NCI-H1436 (cell line): Measurements from ENCODE around the gene PA2G4.
"Not testable (repeated sequence)": the region's sequence is repeated elsewhere in the genome, so short reads cannot be mapped to it uniquely, and the experiment has no call there.

Experiments used
- DNase-seq: peaks from one replicate; lab custom pipeline; 2025; lab: John Stamatoyannopoulos, UW

Gene PA2G4

DNA sequence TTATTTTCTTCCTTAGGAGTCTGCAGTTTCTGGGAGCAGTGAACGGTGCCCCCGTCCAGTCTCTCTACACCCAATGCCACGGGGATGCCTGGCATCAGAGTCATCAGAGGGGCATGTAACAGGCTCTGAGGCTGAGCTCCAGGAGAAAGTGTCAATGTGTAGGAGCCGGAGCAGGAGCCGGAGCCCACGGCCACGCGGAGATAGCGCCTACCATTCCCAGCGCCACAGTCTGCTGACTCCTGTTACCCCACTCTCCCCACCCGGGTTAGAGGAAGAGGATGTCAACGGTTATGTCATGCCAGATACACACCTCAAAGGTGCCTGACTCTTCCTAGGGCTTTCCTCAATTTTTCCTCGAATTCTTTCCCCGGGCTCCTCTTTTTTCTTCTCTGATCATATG lies 3.3 kb upstream of the PA2G4 start:
- no peak for DNase-seq

DNA sequence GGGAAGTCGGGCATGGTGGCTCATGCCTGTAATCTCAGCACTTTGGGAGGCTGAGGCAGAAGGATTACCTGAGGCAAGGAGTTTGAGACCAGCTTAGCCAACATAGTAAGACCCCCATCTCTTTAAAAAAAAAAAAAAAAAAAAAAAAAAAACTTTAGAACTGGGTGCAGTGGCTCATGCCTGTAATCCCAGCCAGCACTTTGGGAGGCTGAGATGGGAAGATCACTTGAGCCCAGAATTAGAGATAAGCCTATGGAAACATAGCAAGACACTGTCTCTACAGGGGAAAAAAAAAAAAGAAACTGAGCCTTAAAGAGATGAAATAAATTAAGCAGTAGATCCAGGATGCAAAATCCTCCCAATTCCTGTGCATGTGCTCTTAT lies 1.7 kb upstream of the PA2G4 start:
- no peak for DNase-seq

DNA sequence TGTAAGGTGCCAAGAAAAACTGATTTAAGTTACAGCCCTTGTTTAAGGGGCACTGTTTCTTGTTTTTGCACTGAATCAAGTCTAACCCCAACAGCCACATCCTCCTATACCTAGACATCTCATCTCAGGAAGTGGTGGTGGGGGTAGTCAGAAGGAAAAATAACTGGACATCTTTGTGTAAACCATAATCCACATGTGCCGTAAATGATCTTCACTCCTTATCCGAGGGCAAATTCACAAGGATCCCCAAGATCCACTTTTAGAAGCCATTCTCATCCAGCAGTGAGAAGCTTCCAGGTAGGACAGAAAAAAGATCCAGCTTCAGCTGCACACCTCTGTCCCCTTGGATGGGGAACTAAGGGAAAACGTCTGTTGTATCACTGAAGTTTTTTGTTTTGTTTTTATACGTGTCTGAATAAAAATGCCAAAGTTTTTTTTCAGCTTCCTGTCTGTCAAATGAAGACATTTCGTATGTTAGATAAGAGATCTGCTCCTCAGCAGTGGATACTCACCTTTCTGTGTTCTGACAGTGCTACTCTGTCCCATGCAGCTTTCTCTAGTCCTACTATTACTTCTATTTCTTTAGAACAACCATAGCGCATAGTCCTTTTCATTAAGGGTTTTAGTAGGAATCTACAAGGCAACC lies 1.2 kb upstream of the PA2G4 start:
- DNase-seq: no peak

DNA sequence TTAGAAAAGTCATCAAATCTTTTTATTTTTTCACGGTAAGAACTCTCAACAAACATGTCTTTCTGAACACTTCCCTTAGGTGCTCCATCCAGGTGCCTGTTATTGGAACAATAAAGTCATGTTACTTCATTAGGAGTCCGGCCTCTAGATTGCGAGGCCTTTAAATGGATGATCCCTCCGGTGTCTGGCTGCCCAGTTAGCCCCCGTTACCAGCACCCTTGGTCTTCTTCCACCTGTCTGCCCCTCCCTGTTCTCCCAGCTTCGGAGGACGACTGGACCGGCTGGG lies 593 bp upstream of the PA2G4 start:
- no peak for DNase-seq

DNA sequence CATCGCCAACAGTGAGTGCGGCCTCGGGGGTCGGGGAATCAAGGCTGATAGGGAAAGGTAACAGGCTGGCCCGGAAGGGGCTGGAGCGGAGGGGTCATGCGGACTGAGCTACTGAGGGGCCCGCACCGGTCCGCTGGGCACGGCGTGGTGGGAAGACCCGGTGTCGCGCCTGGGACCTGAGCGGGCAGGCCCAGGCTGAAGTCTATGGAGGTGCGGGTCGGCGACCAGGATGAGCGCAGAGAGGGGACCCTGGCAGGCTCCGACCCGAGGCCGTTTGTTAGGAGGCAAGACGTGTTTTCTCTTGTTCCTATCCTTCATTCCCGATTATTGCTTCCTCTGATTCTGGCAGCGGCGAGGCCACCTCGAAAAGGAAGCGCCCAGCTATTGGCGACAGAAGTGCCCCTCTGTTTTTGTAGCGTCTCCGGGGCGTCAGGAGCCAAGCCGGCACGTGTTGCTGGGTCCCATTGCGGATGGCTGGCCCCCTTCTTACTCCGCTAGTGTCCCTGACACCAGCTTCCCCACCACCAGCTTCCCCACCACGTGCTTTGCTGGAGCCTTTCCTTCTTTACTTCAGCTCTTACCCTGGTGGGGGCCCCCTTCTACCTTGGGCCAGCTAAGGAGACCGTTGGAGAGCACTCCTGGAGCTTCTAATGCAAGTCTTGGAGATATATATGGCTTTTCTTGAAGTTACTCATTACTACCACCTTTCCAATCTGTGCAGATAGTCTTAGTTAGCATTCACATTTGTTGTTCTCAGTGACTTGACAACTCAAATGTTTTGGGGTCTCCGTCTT lies 653 bp downstream of the PA2G4 start:
- no peak for DNase-seq

DNA sequence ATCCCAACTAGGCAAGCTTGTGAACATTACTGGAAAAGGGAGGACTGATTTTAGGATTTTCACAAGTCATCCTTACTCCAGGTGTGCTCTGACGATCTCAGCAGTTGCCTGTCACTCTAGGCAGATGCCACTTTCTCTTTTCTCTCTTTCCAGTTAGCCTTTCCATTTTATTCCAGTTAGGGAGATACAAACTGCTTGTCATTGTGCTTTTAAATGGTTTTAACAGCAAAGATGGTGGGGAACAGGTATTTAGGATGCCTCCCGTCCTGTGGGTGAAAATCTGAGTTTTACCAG lies 1.2 kb downstream of the PA2G4 start:
- no peak for DNase-seq

DNA sequence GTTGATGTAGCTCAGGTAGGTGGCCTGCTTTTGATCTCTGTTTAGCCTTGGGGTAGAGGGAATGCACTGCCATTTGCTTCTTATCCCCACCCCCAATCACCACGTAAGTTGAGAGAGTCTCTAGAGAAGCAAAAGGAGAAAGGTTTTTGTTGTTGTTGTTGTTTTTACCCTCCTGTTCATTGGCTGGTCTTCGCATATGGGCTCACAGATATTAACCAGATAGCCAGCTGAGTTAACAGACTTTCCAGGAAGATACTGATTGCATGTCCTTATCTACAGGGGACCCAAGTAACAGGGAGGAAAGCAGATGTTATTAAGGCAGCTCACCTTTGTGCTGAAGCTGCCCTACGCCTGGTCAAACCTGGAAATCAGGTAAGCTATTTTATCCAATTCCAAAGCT lies 2.9 kb downstream of the PA2G4 start:
- no peak for DNase-seq

DNA sequence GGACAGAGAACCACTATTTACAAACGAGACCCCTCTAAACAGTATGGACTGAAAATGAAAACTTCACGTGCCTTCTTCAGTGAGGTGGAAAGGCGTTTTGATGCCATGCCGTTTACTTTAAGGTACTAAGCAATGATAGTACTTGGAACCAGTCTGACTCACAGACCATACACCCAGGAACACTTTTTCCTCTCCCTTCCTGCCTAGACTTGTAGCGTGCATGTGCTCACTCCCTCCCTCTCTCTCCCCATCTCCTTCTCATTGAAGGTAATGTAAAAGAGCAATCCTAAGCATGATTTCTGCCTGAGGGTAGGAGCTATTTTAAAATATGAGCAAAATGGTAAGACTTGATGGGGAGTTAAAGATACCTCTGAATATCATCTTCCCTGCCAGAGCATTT lies 6.2 kb downstream of the PA2G4 start:
- no peak for DNase-seq

DNA sequence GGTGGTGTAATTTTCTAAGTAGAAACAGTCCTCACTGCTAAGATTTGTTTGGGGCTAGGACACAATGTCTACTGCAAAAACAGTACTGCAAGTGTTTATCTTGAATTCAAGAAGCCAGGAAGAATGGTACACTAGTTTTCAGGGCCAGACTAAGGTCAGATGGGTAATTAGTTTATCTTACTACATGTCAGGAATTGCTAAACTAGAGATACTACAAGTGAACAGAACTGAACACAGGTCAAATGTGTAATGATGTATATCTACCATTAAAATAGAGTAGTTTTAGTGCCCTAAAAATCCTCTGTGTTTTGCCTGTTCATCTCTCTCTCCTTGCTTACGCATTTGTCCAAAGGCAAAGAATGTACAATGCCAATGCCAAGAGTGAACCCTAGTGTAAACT lies 9.7 kb downstream of the PA2G4 start:
- no peak for DNase-seq

DNA sequence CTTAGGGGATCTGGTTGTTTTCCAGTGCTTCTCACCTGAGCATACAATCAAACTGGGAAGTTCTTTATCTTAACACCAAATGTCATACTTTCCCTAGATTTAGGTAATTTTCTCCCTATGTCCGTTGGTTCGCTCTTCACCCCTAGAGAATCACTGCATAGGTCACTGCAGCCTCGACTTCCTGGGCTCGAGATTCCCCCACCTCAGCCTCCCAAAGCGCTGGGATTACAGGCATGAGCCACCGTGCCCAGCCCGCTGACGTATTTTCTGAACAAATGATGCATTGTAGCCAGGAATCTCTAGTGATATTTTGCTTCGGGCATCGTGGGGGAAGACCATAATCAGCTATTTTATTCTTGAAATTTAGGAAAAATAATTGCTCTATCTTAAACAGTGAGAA lies 11.0 kb downstream of the PA2G4 start:
- DNase-seq: no peak

DNA sequence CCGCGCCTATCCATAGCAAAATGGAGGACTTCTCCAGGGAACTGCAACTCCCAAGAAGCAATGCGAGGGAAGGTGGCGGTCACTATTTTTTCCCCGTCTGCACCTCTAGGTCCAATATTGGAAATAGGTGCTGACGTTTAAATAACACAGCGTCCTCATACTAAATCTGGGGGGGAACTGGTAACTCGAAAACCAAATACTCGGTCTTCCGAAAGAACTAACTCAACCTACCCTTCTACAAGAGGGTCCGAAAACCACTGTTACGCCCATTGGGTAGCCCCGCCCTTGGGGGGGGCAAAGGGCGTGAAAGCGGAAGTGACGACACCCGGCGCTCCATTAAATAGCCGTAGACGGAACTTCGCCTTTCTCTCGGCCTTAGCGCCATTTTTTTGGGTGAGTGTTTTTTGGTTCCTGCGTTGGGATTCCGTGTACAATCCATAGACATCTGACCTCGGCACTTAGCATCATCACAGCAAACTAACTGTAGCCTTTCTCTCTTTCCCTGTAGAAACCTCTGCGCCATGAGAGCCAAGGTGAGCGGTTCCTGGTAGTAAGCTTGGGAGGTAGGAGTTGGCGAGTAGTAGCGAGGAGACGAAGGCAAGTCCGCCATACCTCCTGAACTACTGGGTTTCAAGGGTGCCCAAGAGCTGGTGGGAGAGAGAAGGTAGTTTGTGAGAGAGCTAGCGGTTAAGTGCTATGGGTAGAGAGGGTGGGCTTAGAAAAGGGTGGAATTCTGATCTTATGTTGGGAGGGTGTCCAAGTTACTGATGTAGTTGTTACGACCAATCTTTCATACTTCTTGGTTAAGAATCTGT lies 12.1 kb downstream of the PA2G4 start, which contains the start of gene RPL41:
Gene RPL41, plus strand, starts transcription at position 367 of the 815 bp plus-strand sequence.
- peak; percentile 92 for DNase-seq

DNA sequence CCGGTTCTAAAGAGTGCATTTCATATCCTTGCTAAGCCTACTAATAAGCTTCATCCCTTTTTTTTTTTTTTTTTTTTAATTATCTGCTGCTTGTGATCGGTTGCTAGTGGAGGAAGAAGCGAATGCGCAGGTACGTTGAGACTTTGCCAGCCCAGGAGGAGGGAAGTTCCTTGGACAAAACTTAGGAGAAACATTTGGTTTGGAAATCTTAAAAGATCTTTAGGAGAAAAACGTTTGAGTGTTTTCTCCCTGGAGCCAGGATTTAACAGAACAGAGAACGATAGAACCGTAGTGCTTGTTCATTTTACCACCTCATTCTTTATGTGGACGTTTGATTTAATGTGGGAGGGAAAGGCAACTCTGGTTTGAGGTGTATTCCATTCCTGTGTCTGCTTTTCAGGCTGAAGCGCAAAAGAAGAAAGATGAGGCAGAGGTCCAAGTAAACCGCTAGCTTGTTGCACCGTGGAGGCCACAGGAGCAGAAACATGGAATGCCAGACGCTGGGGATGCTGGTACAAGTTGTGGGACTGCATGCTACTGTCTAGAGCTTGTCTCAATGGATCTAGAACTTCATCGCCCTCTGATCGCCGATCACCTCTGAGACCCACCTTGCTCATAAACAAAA lies 12.8 kb downstream of the PA2G4 start:
- DNase-seq: not testable (repeated sequence)

DNA sequence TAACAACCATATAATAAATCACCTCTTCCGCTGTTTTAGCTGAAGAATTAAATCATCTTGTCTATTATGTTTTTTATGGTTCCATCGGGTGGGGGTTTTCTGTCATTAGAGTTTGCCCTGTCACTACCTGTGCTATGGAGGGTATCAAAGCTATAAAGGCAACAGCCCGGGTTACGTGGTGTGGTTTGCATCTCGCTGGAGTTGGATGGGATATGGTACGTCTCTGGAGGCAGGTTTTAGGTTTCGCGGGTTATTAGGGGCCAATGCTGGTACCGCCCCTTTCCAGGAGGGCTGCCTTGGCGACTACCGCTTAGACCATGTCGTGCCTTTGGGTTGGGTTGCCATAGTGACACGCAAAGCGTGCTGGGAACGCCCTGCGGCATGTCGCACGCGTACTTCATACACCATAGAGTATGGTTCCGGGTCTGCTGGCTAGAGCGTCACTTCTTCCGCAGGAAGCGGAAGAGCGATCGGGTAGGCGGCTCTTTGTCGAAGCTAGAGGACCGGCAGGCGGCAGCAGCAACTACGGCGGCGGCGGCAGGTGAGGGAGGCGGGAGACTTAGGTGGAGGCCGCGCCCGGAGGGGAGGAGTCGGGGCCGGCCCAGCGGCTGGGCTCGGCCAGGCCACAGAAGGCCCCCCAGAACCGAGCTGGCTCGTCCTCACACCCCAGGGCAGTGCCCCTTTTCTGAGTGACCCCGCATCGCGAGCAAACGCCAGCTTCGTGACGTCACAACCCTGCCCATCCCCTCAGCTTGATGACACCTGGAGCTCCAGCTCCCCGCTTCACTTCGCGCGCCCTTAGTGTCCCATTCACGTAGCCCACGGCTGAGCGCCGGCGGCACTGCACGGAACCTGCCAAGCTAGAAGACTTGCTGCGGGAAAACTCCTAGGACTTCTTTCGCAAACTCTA lies 13.7 kb downstream of the PA2G4 start, which contains the start of gene ZC3H10:
Gene ZC3H10, plus strand, starts transcription at position 489 of the 910 bp plus-strand sequence. CDS start 2,297 bp downstream, outside the sequence.
- DNase-seq: peak; percentile 100

DNA sequence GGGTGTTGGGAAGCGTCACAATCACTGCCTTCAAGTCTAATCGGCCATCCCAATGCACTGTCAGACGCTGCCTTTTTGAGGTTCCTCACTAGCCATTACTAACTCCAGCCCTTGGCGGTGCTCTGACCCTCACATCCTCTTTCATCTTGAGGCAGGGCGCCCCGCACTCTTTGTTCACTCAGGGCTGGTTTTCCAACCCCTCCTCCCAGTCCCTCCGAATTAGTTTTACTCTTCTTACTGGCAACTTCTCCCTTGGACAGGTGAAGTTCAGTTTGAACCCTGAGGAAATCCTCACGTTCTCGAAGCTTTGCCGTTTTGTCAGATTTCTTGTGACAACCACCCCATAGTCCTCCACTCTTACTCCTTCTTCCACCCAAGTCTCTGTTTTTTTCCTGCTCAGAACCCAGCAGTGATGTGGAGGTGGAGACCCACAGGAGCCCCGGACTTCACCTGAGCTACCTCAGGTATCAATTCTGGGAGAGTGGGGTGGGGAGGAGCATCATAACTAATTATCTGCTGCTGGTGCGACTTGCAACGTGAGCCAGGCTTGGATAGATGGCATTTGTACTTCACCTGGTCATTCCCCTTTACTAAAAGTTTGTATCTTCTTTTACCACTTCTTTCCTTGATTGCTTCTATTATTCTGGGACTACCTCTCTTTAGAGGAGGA lies 14.5 kb downstream of the PA2G4 start:
- no peak for DNase-seq

DNA sequence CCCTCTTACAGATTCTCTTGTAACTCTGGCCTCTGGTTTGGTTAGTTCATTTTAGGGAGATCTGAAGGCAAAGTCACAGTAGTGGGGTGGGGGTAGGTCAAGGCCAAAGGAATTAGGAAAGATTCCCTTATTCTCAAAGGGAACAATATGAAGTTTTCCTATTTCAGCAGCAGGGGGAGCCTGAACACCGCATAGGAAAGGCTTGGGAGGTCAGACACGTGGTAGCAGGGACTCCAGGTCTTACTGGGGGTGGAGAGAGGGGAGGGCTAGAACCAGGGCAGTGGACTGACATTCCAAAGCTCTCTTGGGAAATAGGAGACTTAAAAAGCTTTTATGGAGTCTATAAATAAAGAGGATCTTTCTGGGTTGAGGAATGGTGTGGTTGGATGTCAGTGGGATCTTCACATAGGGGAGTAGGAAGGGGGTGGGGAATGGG lies 15.0 kb downstream of the PA2G4 start:
- peak; percentile 47 for DNase-seq

DNA sequence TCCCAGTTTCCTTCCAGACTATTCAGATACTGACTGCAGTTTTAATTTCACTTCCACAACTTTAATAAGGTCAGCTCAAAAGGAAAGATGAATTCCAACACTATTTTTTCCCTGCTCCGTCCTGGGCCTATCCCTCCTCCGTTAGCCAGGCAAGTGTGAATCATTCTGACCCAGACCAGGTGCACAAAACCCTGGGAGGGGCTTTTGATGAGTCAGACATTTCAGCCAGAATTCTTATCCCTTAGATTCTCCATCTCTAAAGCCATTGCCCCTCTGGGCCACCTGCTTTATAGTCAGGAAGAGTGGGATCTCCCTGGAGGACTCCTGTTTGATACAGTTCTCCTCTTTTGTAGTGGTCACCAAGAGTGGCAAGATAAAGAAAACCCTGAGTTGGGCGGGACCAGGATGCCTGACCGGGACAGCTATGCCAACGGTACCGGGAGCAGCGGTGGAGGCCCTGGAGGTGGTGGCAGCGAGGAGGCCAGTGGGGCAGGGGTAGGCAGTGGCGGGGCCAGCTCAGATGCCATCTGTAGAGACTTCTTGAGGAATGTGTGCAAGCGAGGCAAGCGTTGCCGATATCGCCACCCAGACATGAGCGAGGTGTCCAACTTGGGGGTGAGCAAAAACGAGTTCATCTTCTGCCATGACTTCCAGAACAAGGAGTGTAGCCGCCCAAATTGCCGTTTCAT lies 15.9 kb downstream of the PA2G4 start:
- DNase-seq: no peak

DNA sequence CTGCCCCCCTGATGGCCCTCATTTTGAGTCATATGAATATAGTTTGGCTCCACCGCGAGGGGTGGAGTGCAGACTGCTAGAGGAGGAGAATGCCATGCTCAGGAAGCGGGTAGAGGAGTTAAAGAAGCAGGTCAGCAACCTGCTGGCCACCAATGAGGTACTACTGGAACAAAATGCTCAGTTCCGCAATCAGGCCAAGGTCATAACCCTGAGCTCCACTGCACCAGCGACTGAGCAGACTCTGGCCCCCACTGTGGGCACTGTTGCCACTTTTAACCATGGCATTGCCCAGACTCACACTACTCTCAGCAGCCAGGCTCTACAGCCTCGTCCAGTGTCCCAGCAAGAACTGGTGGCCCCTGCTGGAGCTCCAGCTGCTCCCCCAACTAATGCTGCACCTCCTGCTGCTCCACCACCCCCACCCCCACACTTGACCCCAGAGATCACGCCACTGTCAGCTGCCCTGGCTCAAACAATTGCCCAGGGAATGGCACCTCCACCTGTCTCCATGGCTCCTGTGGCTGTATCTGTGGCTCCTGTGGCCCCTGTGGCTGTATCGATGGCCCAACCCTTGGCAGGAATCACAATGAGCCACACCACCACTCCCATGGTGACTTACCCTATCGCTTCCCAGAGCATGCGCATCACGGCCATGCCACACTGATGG lies 17.0 kb downstream of the PA2G4 start:
- DNase-seq: no peak

DNA sequence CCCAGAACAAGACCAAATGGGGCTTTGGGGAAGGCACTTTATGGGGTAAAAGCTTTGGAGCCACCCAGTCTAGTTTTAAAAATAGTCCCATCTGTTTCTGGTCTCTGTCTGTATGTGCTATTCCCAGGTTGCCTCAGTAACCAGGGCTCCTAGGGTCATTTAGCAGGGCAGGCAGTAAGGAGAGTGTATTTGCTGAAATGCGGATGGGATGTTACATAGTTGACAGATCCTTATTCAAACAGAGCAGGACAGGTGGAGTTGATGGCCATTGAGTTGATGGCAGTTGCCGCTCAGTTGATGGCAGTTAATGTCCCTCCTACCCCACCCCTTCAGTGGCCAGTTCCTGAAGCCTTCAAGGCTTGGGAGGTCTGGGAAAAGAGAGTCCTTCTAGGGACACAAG lies 18.3 kb downstream of the PA2G4 start:
- DNase-seq: no peak

DNA sequence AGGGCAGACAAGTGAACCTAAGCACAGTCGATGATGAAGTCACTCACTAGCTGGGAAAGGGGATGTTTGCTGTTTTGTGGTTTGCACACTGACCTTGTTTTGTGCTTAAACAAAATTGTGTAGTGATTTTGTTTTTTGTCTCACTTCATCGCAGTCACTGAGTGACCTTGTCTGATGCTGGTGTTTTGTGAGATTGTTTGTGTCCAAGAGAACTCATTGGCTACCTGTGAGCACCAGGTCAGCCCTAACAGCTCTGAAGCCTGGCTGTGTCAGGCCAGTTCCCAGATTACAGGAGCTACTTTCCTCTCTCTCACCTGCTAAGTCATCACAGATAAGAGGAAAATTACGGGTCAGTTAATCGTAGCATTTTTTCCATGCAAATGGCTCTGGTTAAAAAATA lies 19.8 kb downstream of the PA2G4 start:
- no peak for DNase-seq

DNA sequence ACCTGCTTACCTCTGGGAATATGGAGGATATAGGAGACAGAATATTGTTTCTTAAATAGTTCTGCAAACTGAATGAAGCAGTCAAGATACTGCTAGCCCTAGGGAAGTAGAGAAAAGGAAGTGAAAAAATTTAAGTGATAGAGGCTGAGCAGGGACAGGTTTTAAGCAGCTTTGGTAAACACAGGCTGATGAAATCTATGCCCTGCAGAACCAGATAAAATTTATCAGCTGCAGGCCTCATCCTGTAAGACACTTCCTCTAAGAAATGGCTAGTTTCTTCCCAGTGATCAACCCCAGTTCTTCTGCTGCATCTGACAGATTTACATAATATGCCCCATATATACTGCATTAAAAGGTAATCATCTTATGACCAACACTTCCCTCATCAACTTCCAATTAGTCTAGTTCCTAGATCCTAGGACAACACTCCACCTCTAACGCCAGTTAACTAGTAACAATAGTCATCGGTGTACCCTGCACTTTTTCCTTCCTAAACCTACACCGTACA lies 22.4 kb downstream of the PA2G4 start:
- no peak for DNase-seq
